ENCODE measurements around the gene DGKZ. TPM values are rescaled to one million over a fixed set of nuclear protein-coding genes. Genes with fewer than 3 reads are reported as not detected.

The DGKZ gene
- total and polyA plus RNA-seq, 10 of the 15 experiments (the other 5 are each of a cell fraction or from before 2014, with no cell fraction given) = 0.50 to 78.4 (median 39.5) TPM

DNA sequence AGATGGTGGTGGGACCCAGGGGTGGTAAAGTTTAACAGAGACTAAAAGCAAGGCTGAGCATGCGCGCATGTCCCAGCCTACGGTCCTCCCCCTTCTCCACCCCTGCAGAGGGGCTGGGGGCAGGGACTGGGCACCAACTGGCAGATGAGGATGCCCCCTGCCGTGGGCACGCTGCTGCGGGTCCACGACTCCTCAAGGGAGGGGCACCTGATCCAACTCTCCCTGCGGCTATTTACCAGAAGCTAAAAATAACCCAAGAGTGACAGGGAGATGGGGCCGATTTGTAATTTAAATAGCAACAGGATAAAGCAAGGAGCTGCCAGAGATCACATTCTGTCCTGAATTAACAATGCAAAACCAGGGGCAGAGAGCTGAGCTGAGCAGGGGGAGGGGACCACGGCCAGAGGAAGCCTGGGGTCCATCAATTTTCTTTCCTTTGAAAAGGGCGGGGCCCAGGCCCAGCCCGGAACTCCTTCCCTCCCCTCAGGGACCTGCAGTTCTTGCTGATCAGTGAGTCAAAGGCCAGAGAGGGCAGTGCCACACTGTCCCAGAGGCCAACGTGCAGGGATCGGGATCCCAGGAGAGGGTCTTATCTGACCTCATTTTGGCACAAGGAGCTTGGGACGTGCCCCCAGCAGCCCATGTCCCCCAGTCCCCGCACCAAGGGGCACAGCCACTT is 8.1 kb upstream of the DGKZ start:
- ATAC-seq = no peak
- in situ Hi-C loops (cut with MboI) = no loop called here
- no peak for FAIRE-seq
- RAD21 ChIA-PET (ENCODE audit: unreplicated experiment) = no interaction called here
- DNase-seq (ENCODE audit: low read depth, low spot score) = no peak
- intact Hi-C loops (cut with micrococcal nuclease; ENCODE audit: unreplicated experiment) = no loop called here
- 26% methylated on average over 16 of the region's 16 CpGs for WGBS (ENCODE audit: insufficient coverage, insufficient replicate concordance, low lambda C conversion rate, missing lambda C conversion rate)
- Histone ChIP-seq H3K4me3 (no peak overlapping the region), H3K79me2 (ENCODE audit: control insufficient read depth, insufficient read depth, low read length) (no peaks in the 10 kb centered on the region), H2AFZ (ENCODE audit: control insufficient read depth, low read depth, low read length) (no peak overlapping the region), H3K4me1 (ENCODE audit: control insufficient read depth, insufficient read depth, low read length) (no peaks in the 10 kb centered on the region), H3K27me3 (replicated peaks in 1 of 2; ENCODE audit: control insufficient read depth in 2 of 2, insufficient read depth in 2 of 2, low read length in 1 of 2) (peaks cover under 1 to 7% of the 10 kb centered on the region in 2 experiments), H3K9me3 (replicated peaks; ENCODE audit: control insufficient read depth, insufficient read depth, low read length) (no peaks in the 10 kb centered on the region), H3K4me2 (ENCODE audit: control insufficient read depth, insufficient read depth) (no peak overlapping the region), H4K20me1 (ENCODE audit: control insufficient read depth, insufficient read depth) (no peaks in the 10 kb centered on the region), H3K36me3 (ENCODE audit: control insufficient read depth in 2 of 2, insufficient read depth in 2 of 2, low read length in 1 of 2) (no peaks in the 10 kb centered on the region), H3K27ac (ENCODE audit: control insufficient read depth, insufficient read depth) (no peak overlapping the region), H3K9ac (ENCODE audit: control insufficient read depth, insufficient read depth, low read length) (no peak overlapping the region)
- CTCF ChIA-PET = interaction anchor here (1.1 to 1.2 kb wide), 2 partner anchors 10 to 29 kb away, joined by 3 read pairs; no protein-coding TSS in a partner anchor
- no peak for TF ChIP-seq HCFC1 (IDR thresholded peaks at IDR 0.05; ENCODE audit: low read length)
- TF ChIP-seq SREBF1 (IDR thresholded peaks at IDR 0.05; ENCODE audit: low read length) = no peak
- POLR2A ChIA-PET = interaction anchor here (0.6 kb wide), 1 partner anchor 95 kb away, joined by 3 read pairs; no protein-coding TSS in a partner anchor
- no TSS peak for BruUV-seq (replicated peaks)
- SMC1A ChIA-PET (ENCODE audit: uncharacterized antibody, unreplicated experiment) = no interaction called here

DNA sequence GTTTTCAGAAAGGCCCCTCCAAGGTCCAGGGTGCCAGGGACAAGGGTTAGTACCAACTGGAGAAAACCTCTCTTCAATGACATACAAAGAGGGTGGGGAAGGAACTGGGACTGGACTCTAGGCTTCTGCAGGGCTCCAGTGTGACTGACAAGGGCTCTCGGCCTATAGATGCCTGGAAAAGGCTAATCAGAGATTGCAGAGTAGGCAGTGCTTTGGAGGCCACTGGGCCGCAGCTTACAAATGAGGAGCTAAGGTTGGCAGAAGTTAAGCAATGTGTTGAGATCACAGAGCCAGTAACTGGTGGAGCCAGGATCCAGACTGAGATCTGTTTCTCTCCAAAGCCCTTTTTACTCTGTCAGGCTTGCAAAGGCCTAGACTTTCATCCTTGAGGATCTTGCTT is 7.4 kb upstream of the DGKZ start:
- POLR2A ChIA-PET = no interaction called here
- H3K4me1 ChIP-seq (ENCODE audit: control insufficient read depth, insufficient read depth, low read length) = peaks cover 1% of the 10 kb centered on the region
- CTCF ChIA-PET = interaction anchor here (1.0 to 1.2 kb wide), 2 partner anchors 24 to 30 kb away, joined by 4 to 5 read pairs; no protein-coding TSS in a partner anchor
- no peak overlapping the region for H3K27ac ChIP-seq (ENCODE audit: control insufficient read depth, insufficient read depth)
- H3K27me3 ChIP-seq (replicated peaks in 1 of 2; ENCODE audit: control insufficient read depth in 2 of 2, insufficient read depth in 2 of 2, low read length in 1 of 2) = no peaks in the 10 kb centered on the region; a peak in 3 of 4 replicates
- no peaks in the 10 kb centered on the region for H3K36me3 ChIP-seq (ENCODE audit: control insufficient read depth in 2 of 2, insufficient read depth in 2 of 2, low read length in 1 of 2)
- DNase-seq (ENCODE audit: low read depth, low spot score) (no peak), ATAC-seq (no peak), FAIRE-seq (no peak)
- no TSS peak for BruUV-seq (replicated peaks)
- no peaks in the 10 kb centered on the region for H3K9me3 ChIP-seq (replicated peaks; ENCODE audit: control insufficient read depth, insufficient read depth, low read length)
- H3K9ac ChIP-seq (ENCODE audit: control insufficient read depth, insufficient read depth, low read length) = no peak overlapping the region
- no peak overlapping the region for H3K4me2 ChIP-seq (ENCODE audit: control insufficient read depth, insufficient read depth)
- H3K4me3 ChIP-seq = no peak overlapping the region
- WGBS (ENCODE audit: insufficient coverage, insufficient replicate concordance, low lambda C conversion rate, missing lambda C conversion rate) = 47% methylated on average over 2 of the region's 2 CpGs
- intact Hi-C loops (cut with micrococcal nuclease; ENCODE audit: unreplicated experiment) = loop anchor here (10.0 kb wide), 1 partner anchor 215 kb away; the partner anchor contains the start of gene PHF21A
- in situ Hi-C loops (cut with MboI) = no loop called here
- no peaks in the 10 kb centered on the region for H4K20me1 ChIP-seq (ENCODE audit: control insufficient read depth, insufficient read depth)
- H3K79me2 ChIP-seq (ENCODE audit: control insufficient read depth, insufficient read depth, low read length) = no peaks in the 10 kb centered on the region
- RAD21 ChIA-PET (ENCODE audit: unreplicated experiment) = no interaction called here
- no peak overlapping the region for H2AFZ ChIP-seq (ENCODE audit: control insufficient read depth, low read depth, low read length)
- SMC1A ChIA-PET (ENCODE audit: uncharacterized antibody, unreplicated experiment) = interaction anchor here (1.3 kb wide), 1 partner anchor 32 kb away, joined by 3 read pairs; no protein-coding TSS in a partner anchor
- TF ChIP-seq, protein P1, sequence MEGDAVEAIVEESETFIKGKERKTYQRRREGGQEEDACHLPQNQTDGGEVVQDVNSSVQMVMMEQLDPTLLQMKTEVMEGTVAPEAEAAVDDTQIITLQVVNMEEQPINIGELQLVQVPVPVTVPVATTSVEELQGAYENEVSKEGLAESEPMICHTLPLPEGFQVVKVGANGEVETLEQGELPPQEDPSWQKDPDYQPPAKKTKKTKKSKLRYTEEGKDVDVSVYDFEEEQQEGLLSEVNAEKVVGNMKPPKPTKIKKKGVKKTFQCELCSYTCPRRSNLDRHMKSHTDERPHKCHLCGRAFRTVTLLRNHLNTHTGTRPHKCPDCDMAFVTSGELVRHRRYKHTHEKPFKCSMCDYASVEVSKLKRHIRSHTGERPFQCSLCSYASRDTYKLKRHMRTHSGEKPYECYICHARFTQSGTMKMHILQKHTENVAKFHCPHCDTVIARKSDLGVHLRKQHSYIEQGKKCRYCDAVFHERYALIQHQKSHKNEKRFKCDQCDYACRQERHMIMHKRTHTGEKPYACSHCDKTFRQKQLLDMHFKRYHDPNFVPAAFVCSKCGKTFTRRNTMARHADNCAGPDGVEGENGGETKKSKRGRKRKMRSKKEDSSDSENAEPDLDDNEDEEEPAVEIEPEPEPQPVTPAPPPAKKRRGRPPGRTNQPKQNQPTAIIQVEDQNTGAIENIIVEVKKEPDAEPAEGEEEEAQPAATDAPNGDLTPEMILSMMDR (IDR thresholded peaks at IDR 0.05 in 2 of 3, conservative IDR thresholded peaks at IDR 0.05 in 1 of 3; ENCODE audit: control insufficient read depth in 2 of 3, extremely low read depth in 1 of 3, insufficient read depth in 1 of 3, low read depth in 3 of 3, low read length in 3 of 3) = no peak
- TF ChIP-seq ZNF274 (IDR thresholded peaks at IDR 0.05; ENCODE audit: insufficient read depth, insufficient read length) (no peak), POLR2AphosphoS5 (IDR thresholded peaks at IDR 0.05; ENCODE audit: low read length) (no peak), IKZF2 (IDR thresholded peaks at IDR 0.05) (no peak), BACH1 (IDR thresholded peaks at IDR 0.05; ENCODE audit: borderline replicate concordance) (no peak), SIX5 (IDR thresholded peaks at IDR 0.05; ENCODE audit: low read depth, low read length, severe bottlenecking) (no peak), SP1 (IDR thresholded peaks at IDR 0.05; ENCODE audit: low read depth, low read length) (no peak), HDAC6 (IDR thresholded peaks at IDR 0.05; ENCODE audit: unreplicated experiment) (no peak), TARDBP (IDR thresholded peaks at IDR 0.05; ENCODE audit: borderline replicate concordance) (no peak)
- TF ChIP-seq, protein P2, sequence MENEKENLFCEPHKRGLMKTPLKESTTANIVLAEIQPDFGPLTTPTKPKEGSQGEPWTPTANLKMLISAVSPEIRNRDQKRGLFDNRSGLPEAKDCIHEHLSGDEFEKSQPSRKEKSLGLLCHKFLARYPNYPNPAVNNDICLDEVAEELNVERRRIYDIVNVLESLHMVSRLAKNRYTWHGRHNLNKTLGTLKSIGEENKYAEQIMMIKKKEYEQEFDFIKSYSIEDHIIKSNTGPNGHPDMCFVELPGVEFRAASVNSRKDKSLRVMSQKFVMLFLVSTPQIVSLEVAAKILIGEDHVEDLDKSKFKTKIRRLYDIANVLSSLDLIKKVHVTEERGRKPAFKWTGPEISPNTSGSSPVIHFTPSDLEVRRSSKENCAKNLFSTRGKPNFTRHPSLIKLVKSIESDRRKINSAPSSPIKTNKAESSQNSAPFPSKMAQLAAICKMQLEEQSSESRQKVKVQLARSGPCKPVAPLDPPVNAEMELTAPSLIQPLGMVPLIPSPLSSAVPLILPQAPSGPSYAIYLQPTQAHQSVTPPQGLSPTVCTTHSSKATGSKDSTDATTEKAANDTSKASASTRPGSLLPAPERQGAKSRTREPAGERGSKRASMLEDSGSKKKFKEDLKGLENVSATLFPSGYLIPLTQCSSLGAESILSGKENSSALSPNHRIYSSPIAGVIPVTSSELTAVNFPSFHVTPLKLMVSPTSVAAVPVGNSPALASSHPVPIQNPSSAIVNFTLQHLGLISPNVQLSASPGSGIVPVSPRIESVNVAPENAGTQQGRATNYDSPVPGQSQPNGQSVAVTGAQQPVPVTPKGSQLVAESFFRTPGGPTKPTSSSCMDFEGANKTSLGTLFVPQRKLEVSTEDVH (IDR thresholded peaks at IDR 0.05; ENCODE audit: low read depth, partially characterized antibody) = no peak

Measured in GM12878 (cell line).